Stimulated activated CD4-positive, alpha-beta T cell treated with anti-CD3 and anti-CD28 coated beads, Interleukin-15, amount 100 ng/mL, for 1 hour (primary cell): ENCODE results near the gene SLC2A6.
"Not testable (repeated sequence)": the region's sequence is repeated elsewhere in the genome, so short reads cannot be mapped to it uniquely, and the experiment has no call there.

Experiments used
- DNase-seq, 2 donors: peaks; one replicate each; pipeline ENCODE4 v3.0.0-alpha.2; 2020; ENCODE audit warnings: low read depth in 1 of 2, low spot score in 1 of 2

Gene SLC2A6

DNA sequence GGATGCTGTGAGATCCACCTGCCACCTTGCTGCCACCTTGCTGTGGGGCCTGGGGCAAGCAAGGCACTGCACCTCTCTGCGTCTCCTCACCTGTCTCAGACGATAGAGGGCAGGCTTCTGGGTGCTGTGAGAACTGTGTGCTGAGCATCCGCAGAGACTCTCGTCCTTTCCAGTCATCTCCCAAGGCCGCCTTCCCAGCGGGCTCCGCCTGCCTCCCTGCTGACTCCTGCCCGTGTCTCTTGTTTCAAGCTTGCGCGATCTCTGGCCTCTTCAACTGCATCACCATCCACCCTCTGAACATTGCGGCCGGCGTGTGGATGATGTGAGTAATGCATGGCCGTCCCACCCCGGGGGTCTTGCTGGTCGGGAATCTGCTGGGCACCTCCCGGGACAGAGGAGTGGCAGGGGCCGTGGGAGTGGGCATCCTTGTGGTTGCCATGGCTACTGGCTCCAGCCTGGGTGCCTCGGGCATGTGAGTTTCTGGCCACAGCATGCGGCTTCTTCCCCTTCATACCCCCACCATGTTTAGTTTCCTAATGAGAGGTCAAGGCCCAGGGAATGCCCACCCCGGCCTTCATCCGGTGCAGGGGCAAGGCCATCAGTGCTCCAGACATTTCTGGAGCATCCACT, 15.6 kb downstream of the SLC2A6 start:
- no peak for DNase-seq

DNA sequence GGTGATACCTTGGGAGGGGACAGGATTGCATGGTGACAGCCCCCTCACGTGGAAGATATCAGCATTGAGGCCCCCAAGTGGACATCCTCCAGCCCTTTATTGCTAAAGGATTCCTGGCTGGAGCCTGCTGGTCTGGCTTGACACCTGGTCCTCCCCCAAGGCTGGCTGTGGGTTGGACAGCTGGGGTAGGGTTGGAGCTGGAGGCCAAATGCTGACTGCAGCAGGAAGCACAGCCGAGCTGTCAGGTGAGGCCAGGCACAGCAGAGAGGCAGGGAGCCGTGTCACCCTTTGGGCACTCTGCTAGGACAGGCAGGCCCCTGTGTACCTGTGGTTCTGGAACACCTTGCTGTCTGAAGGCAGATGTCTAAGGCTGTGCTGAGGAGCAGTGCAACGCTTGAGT, 16.9 kb downstream of the SLC2A6 start:
- DNase-seq, result no peak

DNA sequence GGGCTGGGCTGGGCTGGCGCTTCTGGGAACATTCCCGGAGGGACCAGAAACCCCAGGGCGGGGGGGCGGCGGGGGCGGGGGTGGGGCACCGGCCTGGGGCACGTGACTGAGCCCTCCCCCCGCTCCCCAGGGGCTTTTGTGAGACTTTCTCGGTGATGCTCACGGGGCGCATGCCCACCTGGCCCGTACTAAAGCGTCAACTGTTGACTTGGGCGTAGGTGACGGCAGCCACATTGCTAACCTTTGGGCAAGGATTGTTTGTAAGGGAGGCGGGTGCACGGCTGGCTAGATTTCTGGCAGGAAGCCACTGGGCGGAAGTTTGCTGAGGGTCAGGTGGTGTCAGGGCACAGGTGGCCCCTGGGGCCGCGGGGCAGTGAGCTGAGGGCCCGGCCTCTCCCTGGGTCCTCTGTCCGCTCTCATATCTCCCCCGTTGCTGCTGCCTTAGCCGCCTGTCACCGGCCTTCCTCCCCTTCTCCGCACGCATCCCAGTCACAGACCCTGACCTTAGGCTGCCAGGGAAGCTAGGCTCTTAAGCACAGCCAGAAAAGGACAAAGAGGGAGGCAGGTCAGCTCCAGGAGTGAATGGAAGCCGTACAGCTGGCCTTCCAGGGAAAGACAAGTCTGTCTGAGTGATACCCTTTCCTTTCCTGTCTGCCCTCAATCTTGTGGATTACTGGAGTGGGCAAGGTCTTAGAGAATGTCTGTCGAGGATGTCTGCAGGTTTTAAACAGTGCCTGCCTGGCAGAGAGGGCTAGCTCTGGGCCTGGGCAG, 18.3 kb downstream of the SLC2A6 start:
- no peak for DNase-seq

DNA sequence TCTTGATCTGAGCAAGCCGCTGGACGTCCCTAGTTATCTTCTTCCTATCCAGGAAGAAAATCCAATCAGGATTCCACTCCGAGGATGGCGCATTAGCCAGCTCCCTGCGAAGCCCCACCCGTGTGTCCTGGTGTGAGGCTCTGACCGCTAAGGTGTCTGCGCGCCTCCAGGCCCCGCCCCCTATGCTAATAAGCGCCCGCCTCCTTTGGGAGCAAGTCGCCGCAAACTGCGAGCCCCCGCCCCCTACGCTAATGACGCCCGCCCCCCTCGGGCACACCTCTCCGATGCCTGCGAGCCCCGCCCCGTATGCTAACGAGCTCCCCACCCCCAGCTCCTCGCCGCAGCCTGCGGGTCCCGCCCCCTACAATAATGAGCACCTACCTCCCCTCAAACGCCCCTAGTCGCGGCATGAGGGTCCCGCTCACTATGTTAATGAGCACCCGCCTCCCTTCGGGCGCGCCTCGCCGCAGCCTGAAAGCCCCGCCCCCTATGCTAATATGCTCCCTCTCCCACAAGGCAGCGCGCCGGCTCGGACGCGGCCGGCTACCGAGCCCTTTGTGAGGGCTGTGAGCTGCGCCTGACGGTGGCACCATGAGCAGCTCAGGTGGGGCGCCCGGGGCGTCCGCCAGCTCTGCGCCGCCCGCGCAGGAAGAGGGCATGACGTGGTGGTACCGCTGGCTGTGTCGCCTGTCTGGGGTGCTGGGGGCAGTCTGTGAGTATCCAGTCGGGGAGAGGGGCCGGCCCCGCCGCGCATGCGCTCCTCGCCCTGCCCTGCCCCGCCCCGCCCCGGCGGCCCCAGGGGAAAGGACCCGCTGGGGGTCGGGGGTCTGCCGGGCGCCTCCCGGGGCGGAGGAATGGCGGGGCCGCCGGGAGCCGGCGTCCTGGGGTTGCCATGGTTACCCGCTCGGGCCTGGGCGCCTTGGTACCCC, 19.2 kb downstream of the SLC2A6 start, which contains the start of gene CACFD1:
TSS of gene CACFD1 (plus strand) at position 503 of the 929 bp plus-strand sequence. CDS start at position 592, 89 bp downstream.
- peak; percentile 83 to 87 for DNase-seq

DNA sequence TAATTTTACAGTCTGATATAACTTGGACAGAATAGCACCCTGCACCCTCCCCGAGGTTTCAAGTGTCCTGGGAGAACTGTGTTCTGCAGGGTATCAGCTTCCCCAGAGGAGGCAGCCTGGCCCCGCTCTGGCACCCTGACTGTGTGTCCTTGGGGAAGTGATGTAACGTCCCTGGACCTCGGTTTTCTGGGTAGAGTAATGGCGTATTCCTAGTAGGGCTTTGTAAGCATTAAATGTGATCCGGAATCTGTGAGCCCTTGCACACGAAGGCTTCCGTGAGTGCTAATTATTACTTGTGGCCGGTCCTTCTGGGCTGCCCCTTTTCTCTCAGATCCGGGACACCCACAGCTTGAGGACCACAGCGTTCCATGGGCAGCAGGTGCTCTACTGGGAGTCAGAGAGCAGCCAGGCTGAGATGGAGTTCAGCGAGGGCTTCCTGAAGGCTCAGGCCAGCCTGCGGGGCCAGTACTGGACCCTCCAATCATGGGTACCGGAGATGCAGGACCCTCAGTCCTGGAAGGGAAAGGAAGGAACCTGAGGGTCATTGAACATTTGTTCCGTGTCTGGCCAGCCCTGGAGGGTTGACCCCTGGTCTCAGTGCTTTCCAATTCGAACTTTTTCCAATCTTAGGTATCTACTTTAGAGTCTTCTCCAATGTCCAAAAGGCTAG, 20.1 kb downstream of the SLC2A6 start:
- DNase-seq, result no peak

DNA sequence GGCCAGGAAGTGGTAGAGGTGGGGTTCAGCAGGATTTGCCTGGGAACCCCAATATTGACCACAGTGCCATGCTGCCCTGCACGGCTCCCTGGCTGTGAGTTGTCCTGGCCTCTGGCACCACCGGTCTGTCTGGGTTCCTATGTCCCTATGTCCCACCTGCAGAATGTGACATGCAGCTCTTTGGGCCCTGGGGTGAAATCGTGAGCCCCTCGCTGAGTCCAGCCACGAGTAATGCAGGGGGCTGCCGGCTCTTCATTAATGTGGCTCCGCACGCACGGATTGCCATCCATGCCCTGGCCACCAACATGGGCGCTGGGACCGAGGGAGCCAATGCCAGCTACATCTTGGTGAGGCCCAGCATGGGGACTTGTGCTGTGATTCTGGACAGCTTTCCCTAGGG, 21.2 kb downstream of the SLC2A6 start:
- no peak for DNase-seq

DNA sequence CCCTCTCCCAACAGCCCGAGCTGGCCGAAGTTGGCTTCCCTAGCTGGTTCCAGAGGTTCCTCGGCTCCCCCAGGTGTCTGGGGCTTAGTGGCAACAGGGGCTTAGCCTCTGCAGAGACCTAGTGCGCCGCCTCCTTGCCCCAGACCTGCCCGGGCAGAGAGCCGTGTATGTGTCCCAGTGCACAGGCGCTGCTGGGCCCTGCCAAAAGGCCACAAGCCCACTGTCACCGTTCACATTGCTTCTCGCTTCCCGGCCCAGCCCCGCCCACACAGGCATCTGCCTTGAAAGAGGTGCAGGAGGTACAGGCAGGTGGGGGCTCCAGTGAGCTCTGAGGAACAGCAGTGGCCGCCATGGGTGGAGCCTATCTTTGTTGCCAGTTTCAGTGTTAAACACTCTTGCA, 21.7 kb downstream of the SLC2A6 start:
- no peak for DNase-seq

DNA sequence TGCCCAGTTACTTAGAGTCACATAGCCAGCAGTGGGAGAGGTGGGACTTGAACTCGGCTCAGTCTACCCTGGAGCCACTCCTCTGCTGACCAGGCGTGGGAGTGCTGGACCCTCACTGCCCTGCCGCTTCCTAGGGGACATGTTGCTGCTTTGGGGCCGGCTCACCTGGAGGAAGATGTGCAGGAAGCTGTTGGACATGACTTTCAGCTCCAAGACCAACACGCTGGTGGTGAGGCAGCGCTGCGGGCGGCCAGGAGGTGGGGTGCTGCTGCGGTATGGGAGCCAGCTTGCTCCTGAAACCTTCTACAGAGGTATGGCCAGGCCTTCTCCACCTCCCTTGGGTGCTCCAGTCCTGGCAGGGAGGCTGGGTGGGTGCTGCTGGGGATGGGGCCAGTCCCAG, 22.5 kb downstream of the SLC2A6 start:
- DNase-seq, result no peak

DNA sequence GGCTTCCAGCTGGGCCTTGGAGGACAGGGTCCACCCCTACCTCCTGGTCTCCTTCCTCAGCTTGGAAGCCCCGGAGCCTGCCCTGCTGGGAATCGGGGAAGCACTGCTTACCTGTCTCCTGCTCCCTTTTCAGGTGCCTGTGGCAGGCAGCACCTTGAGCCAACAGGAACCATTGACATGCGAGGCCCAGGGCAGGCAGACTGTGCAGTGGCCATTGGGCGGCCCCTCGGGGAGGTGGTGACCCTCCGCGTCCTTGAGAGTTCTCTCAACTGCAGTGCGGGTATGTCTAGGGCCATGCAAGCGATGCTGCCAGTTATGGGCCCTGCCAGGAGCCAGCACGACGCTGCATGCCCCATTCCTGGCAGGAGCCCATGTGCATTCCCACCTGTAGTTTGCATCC, 23.0 kb downstream of the SLC2A6 start:
- DNase-seq, result no peak

DNA sequence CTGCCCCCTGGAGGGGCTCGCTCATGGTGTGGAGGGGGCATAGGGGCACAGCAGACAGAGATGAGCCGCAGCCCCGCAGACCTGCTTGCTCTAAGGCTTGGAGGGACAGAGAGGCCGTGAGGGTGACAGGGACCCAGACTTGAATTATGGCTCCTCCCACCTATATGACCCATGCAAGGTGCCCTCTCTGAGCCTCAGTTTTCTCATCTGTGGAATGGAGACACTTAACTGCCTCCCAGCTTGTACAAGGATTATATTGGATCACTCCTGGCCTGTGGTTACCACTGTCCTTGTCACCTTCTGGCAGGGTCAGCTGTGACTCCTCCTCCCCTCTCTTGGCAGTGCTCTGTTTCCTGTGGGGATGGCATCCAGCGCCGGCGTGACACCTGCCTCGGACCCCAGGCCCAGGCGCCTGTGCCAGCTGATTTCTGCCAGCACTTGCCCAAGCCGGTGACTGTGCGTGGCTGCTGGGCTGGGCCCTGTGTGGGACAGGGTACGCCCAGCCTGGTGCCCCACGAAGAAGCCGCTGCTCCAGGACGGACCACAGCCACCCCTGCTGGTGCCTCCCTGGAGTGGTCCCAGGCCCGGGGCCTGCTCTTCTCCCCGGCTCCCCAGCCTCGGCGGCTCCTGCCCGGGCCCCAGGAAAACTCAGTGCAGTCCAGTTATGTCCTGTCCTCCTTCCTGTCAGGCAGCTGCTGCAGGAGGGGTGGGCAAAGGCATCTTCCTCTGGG, 23.8 kb downstream of the SLC2A6 start:
- no peak for DNase-seq

DNA sequence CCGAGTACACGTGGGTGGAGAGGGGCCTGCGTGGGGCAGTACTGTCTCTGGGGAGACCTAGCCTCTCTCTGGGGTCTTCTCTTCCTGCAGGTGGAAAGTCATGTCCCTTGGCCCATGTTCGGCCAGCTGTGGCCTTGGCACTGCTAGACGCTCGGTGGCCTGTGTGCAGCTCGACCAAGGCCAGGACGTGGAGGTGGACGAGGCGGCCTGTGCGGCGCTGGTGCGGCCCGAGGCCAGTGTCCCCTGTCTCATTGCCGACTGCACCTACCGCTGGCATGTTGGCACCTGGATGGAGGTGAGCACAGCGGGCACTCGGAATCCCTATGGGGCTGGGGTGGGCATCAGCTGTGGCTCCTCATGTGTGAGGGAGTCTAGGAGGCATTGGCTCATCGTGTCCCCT, 24.6 kb downstream of the SLC2A6 start:
- DNase-seq, result no peak

DNA sequence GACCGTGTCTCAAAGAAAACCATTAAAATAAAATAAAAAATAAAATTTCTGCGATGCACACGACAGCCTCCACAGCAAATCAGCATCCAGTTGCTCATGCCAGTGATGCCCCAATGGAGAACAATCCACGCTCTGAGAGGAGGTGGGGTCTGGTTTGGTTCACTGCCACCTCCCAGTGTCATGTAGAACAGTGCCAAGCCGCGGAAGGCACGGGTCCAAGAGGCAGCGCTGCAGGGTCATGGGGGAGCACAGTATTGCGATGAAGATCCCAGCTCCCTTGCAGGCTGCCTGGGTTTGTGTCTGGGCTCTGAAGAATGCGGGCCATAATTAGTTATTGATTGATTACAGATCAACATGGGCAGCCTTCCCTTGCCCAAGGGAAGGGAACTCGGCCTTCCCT, 25.2 kb downstream of the SLC2A6 start:
- no peak for DNase-seq

DNA sequence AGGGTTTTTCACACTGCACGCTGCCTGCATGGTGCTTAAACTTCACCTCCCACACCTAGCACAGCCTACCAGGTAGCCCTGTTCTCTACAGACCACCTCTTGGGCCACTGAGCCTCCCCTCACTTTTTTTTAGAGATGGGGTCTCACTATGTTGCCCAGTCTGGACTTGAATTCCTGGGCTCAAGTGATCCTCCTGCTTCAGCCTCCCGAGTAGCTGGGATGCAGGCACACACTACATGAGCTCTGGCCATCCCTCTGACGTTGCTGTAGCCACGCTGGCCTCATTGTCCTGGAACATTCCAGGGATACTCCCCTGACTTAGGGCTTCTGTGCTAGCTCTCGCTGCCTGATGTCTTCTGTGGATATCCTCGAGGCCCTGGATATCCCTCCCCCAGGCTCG, 26.3 kb downstream of the SLC2A6 start:
- no peak for DNase-seq

DNA sequence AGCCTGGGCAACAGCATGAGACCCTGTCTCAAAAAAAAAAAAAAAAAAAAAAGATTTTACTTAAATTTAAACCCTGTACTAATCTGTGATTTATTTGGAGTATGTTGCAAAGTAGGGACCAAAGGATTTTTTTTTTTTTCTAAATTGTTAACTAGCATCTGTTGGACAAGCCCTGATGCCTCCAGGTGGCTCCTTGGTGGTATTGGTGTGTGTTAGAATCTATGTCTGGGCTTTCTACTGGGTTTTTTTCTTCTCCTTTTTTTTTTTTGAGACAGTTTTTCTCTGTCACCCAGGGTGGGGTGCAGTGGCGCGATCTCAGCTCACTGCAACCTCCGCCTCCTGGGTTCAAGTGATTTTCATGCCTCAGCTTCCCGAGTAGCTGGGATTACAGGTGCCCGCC, 27.0 kb downstream of the SLC2A6 start:
- DNase-seq, result not testable (repeated sequence)

DNA sequence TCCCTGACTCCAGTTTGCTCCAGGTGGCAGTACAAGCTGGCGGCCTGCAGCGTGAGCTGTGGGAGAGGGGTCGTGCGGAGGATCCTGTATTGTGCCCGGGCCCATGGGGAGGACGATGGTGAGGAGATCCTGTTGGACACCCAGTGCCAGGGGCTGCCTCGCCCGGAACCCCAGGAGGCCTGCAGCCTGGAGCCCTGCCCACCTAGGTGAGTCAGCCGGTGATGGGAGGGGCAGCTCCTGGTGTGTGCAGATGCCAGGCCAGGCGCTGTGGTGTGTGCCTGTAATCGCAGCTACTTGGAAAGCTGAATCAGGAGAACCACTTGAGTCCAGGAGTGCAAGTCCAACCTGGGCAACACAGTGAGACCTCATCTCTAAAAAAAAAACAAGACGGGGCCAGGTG, 29.1 kb downstream of the SLC2A6 start:
- DNase-seq, result no peak

DNA sequence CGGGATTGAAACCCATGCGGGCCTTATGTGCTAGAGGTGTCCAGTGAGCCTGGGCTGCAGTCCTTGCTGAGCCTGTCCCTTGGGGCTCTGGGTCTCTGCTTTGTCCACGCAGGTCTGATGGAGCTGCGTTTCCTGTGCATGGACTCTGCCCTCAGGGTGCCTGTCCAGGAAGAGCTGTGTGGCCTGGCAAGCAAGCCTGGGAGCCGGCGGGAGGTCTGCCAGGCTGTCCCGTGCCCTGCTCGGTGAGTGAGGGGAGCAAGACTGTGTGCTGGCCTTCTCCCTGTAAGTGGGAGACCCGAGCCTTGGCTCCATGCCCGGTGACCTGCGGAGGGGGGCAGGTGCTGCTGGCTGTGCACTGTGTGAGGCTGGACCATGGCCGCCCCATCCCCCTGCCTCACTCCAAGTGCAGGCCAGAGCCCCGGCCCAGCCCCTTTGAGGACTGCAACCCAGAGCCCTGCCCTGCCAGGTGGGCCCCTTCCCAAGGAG, 30.4 kb downstream of the SLC2A6 start:
- DNase-seq, result no peak

DNA sequence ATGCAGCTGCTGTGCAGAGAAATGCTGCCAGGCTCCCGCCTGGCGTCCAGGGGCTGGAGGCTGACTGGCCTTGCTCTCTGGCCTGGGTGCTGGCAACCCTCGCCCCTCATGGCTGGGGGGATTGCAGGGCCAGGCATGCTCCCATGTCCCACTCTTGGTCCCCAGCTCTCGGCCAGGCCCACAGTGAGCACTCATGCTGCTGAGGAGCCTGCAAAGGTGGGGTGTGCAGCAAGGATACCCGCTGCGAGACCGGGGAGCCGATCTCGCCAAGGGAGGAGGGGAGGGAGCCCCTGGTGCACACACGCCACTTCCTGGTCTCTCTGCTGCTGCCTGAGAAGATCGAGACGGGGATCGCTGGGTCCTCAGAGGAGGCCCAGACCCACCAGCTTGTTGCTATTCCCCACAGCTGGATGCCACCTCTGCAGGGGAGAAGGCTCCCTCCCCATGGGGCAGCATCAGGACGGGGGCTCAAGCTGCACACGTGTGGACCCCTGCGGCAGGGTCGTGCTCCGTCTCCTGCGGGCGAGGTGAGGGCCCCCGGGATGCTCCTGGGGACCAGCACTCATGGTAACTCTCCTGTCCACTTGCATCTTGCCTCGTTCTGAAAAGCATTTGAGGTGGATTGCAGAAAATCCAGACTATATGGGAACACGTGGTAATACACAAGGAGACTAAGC, 33.5 kb downstream of the SLC2A6 start:
- DNase-seq, result no peak

DNA sequence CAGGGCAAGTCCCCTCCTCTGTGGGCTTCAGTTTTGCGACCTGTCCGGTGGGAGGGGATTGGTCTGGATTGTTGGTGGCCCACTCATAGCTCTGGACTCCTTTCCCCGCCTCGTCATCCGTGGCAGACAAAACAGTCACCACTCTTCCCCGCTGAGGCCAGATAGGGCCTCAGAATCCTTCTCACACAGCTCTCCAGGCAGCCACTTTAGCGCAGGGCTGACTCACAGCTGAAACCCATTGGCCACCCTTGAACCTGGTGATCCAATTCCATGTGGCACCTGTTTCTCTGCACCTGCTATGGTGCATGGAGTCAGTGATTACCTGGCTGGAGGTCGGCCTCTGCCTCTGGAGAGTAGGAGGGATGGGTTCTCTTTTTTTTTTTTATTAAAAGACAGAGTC, 34.9 kb downstream of the SLC2A6 start:
- DNase-seq, result no peak

DNA sequence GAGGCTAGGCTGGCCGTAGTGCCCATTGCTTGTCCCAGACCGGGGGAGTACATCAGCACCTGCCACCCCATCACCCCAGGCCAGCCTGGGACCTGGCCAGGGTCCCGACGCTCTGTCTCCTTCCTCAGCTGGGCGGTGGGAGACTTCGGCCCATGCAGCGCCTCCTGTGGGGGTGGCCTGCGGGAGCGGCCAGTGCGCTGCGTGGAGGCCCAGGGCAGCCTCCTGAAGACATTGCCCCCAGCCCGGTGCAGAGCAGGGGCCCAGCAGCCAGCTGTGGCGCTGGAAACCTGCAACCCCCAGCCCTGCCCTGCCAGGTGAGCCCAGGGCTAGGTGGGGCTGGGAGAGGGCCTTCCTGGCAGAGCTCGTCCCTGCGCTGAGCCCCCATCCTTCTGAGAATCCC, 35.7 kb downstream of the SLC2A6 start:
- DNase-seq, result no peak

DNA sequence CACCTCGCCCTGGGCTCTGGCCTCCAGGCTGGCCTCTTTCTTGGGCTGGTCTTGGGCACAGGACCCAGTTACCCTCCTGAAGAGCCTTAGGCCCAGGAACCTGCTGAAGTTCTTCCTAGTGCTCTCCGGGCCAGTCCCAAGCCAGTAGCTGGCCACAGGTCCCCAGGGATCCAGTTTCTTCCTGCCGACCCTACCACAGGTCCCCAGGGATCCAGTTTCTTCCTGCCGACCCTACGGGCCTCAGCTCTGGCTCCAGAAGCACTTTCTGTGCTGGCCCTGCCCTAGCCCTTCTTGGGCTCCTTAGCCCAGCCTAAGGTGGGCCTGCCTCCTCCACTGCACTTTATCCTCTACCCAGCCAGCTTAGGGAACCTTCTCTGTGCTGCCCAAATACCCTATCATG, 37.3 kb downstream of the SLC2A6 start:
- no peak for DNase-seq
